GM21447 (cell line): ENCODE measurements around the gene CHRND.

ENCODE experiments used
- ATAC-seq: cut with Tn5 transposase; IDR thresholded peaks from one replicate; pipeline ENCODE4 v1.9.1; 2021; ENCODE audit not compliant: unreplicated experiment

Gene CHRND

GRCh38 chr2:232541195-232541960, 15.4 kb downstream of the CHRND start:
- no peak for ATAC-seq

DNA sequence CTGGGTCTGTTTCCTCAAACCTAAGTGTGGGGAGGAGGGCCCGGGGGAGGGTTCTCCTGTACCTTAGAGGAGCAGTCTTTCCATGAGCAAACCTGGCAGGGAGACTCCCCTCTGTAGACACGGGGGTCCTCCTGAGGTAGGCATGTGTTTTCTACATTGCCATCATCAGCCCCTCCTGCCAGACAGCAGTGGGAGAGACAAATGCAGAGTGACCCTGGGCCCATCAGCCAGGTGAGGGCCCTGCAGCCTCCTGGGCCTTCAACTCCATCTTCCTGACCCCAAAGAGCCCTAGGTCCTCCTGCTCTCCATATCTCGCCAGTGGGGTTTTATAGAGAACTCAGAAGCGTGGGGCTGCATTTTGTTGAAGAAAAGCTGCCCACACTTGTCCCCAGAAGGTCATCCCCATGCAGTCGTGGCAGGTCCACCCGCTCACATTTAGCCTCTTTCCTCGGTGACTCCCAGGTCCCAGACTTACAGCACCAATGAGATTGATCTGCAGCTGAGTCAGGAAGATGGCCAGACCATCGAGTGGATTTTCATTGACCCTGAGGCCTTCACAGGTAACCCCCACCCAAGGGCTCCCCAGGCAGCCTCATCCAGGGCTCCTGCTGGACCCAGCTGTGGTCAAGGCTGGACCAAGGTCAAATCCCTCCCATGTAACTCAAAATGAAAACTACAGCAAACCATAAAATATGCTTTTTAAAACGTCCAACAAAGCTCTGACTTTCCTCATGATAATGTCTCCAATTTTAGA, 16.2 kb downstream of the CHRND start:
- no peak for ATAC-seq

- ATAC-seq: no peak
These were observed 16.9 kb downstream of the CHRND start for GRCh38 chr2:232542715-232543467.

DNA sequence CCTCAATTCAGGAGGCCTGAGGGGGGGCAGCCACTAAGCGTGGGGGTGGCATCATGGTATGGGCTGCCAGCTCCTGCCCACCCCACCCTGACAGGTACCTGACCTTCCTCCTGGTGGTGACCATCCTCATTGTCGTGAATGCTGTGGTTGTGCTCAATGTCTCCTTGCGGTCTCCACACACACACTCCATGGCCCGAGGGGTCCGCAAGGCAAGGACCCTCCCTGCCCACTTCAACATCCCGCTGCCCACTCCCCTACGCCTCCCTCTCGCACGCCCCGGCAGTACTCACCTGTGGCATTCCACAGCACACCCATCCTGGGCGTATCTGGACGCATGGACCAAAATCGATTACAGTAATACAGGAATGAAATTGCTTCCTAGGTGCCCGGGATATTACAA, 17.5 kb downstream of the CHRND start:
- no peak for ATAC-seq

GRCh38 chr2:232543928-232544631, 18.1 kb downstream of the CHRND start:
- no peak for ATAC-seq

DNA sequence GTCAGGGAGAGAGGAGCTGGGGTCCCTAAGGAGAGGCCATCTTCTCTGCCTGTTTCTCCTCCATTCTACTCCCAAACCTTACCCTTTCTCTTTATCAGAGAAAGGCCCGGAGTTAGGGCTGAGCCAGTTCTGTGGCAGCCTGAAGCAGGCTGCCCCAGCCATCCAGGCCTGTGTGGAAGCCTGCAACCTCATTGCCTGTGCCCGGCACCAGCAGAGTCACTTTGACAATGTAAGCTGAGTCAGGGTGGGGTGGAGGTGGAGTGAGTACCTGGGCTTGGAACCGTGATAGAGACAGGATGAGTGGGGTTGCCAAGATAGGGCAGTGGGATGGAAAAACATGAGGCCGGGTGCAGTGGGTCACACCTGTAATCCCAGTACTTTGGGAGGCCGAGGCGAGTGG, 18.7 kb downstream of the CHRND start:
- ATAC-seq: no peak

DNA sequence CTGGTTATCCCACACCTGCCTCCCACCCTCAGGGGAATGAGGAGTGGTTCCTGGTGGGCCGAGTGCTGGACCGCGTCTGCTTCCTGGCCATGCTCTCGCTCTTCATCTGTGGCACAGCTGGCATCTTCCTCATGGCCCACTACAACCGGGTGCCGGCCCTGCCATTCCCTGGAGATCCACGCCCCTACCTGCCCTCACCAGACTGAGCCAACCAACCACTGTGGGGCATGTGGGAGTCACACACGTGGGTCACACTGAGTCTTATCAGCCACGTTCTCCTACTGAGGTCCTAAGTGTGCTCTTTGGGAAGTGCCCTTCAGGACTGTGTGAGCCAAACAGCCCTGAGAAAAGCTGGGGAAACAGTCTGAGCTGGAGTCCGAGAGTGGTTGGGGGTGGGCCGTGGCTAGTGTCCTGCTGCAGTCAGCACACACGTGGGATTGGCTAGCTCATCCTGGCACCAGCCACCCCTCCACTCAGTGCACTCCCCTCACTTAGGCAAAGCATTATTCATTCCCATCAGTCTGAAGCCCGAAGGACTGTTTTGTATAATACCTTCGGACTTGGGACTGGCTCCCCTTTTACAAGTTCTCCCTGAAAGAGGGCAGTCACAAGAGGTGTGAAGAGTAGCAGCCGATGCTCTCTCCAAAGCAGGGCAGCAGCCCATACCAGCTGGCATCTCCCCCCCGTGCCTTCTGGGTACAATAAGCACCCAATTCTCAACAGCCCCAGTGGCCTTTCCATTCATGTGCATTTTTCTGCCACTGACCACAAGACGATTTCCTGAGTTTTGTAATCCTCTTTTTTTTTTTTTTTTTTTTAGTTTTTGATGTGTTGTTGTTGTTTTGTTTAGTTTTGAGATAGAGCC, 19.8 kb downstream of the CHRND start:
- ATAC-seq: no peak

DNA sequence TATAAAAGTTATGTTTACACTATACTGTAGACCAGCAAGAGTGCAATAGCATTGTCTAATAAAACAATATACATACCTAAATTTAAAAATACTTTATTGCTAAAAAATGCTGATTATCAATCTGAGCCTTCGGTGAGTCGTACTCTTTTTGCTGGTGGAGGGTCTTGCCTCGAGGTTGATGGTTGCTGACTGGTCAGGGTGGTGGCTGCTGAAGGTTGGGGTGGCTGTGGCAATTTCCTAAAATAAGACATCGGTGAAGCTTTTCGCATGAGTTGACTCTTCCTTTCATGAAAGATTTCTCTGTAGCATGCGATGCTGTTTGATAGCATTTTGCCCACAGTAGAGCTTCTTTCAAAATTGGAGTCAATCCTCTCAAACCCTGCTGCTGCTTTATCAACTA, 22.0 kb downstream of the CHRND start:
- ATAC-seq: no peak

DNA sequence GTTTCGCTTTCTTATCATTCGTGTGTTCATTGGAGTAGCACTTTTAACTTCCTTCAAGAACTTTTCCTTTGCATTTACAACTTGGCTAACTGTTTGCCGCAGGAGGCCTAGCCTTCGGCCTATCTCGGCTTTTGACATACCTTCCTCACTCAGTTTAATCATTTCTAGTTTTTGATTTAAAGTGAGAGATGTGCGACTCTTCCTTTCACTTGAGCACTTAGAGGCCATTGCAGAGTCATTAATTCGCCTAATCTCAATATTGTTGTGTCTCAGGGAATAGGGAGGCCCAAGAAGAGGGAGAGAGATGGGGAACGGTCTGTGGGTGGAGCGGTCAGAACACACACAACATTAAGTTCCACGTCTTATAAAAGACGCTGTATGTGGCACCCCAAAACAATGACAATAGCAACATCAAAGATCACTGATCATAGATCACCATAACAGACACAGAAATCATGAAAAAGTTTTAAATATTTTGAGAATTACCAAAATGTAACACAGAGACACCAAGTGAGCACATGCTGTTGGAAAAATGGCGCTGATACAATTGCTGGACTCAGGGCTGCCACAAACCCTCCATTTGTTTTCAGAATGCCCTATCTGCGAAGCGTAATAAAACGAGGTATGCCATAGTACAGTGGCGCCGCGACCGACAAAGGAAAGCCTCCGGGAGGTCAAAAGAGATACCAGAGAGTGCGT, 23.8 kb downstream of the CHRND start:
- no peak for ATAC-seq

- ATAC-seq: peak; percentile 92
These were observed 24.6 kb downstream of the CHRND start, which contains the start of the genes EIF4E2 and TIGD1 for GRCh38 chr2:232550354-232551249. Gene EIF4E2 (plus strand): TSS chr2:232550689. CDS start chr2:232550725, 36 bp downstream. Gene TIGD1 (minus strand): TSS chr2:232550557. CDS start chr2:232549882, 675 bp downstream.

DNA sequence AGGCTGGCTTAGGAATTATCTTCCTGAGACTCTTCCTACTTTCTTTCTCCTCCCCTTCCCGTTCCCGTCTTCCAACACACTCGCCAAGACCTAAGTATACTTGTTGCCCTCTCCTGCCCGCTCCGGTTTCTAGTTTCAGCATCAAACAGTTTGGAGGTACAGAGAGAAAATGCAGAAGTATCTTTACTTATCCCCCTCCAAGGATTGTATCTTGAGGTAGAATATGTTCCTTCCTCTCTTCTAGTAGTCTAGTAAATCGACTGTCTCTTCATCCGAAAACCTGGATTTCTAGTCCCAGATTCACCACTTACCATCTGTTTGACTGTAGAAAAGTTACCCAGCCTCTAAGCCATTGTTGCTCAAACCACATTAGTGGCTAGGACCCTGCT, 25.3 kb downstream of the CHRND start:
- no peak for ATAC-seq

DNA sequence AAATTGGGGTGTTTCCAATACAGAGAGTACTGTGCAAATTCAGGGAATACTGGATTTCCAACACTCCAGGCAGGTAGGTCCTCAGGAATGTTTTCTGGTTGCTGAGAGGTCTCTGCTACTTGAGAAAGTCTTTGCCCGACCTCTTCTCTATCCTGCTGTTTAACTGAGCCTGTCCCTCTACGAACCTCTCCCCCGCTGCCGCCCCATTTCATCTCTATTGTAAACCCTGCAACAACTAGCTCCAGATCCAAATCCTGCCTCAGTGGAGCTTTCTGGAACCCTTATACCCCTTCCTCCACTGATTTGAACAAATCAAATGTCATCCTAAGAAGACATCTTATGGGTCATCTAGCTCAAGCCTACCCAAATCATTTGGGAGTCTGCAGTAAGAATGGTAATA, 25.8 kb downstream of the CHRND start:
- ATAC-seq: no peak

GRCh38 chr2:232556426-232556825, 30.5 kb downstream of the CHRND start:
- ATAC-seq: no peak

DNA sequence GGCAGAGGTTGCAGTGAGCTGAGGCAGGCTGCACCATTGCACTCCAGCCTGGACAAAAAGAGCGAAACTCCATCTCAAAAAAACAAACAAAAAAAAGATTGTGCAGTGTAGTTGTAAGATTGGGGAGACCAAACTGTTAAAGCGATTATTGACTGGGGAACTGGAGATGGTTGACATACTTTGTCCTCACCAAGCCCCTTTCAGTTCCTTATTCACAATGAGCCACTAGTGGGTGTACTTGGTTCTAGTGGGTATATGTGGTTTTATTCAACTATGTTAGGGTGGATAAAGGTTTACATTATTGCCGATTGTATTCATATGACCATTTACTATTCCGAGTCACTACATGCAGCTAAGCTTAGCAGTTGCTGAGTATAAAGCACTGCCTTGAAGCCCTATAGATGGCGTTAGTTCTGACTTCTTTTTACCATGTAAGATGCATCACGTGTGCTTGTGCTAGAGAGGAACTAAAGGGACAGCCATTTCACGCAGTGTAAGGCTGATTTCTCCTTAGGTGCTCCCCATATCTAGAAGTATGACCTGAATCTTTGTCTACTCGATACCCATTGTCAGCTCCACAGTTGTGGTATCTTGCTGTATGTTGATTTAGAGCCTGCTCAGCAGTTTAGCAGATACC, 36.7 kb downstream of the CHRND start:
- no peak for ATAC-seq

- no peak for ATAC-seq
These were observed 37.6 kb downstream of the CHRND start for GRCh38 chr2:232563580-232563979.

DNA sequence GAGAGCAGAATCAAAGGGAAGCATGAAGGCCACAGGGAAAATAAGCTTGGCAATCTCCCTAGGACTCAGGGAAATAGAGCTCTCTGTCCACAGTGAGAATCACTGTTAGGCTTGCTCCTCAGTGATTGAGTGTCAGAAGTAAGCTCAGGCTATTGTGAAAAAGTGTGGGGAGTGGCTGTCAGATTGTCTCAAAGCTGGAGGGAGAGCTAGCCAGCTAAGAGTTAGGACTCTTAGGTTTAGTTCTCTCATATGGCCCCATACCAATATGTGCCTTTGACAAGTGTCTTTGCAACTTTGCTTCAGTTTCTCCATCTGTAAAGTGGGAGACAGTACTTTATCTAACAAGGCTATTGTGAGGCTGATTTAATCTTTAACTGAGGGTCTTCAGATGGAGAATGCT, 41.8 kb downstream of the CHRND start:
- no peak for ATAC-seq

DNA sequence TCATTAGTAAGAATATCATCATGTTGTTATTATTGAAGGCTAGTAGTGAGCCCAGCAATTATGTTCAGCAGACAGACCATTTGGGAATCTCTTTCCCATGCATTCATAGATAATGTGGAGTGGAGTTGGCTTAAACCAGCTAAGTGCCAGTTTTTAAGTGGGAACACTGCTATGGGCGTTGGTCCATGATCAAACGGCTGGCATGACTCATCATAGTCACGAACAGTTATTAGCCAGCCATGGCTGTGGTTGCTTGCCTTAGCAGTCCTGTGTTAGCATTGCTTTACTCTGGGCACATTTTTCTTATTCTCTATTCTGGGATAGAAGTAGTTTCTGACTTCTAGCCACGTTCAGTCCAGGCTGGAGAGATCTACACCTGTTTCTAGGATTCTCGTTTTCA, 42.2 kb downstream of the CHRND start:
- no peak for ATAC-seq

GRCh38 chr2:232569541-232569940, 43.6 kb downstream of the CHRND start:
- ATAC-seq: no peak
